ENCODE data around the gene KDM2B. TPM values are rescaled to one million over a fixed set of nuclear protein-coding genes. Genes with fewer than 3 reads are reported as not detected.

Gene KDM2B
- total RNA-seq, 1 donor from 2014 or later, result 19.8 TPM

GRCh38 chr12:121436706-121437105, 144.1 kb downstream of the KDM2B start:
- DNase-seq (ENCODE audit: low read depth in 2 of 2), result no peak

- no peak for DNase-seq (ENCODE audit: low read depth in 2 of 2)
Measured at GRCh38 chr12:121432740-121433480, 147.9 kb downstream of the KDM2B start.

GRCh38 chr12:121430833-121431415, 149.9 kb downstream of the KDM2B start:
- no peak for DNase-seq (ENCODE audit: low read depth in 2 of 2)

GRCh38 chr12:121428883-121429282, 151.9 kb downstream of the KDM2B start:
- no peak for DNase-seq (ENCODE audit: low read depth in 2 of 2)

GRCh38 chr12:121427556-121428050, 153.2 kb downstream of the KDM2B start:
- no peak for DNase-seq (ENCODE audit: low read depth in 2 of 2)

- no peak for DNase-seq (ENCODE audit: low read depth in 2 of 2)
Measured at GRCh38 chr12:121424624-121424975, 156.2 kb downstream of the KDM2B start.

GRCh38 chr12:121423682-121424623, 156.9 kb downstream of the KDM2B start:
- DNase-seq (ENCODE audit: low read depth in 2 of 2), result no peak

- no peak for DNase-seq (ENCODE audit: low read depth in 2 of 2)
Measured at GRCh38 chr12:121423253-121423652, 157.6 kb downstream of the KDM2B start.

- DNase-seq (ENCODE audit: low read depth in 2 of 2), result no peak
Measured at GRCh38 chr12:121420109-121420508, 160.7 kb downstream of the KDM2B start.

GRCh38 chr12:121417847-121418246, 163.0 kb downstream of the KDM2B start:
- DNase-seq (ENCODE audit: low read depth in 2 of 2), result no peak

- DNase-seq (ENCODE audit: low read depth in 2 of 2), result no peak
Measured at GRCh38 chr12:121413917-121414316, 166.9 kb downstream of the KDM2B start.

GRCh38 chr12:121405211-121405610, 175.6 kb downstream of the KDM2B start:
- no peak for DNase-seq (ENCODE audit: low read depth in 2 of 2)

- DNase-seq (ENCODE audit: low read depth in 2 of 2), result peak in 1 of 2 donors; percentile 16
Measured at GRCh38 chr12:121404734-121405133, 176.1 kb downstream of the KDM2B start.

- no peak for DNase-seq (ENCODE audit: low read depth in 2 of 2)
Measured at GRCh38 chr12:121403721-121404120, 177.1 kb downstream of the KDM2B start.

- peak in 1 of 2 donors; percentile 44 for DNase-seq (ENCODE audit: low read depth in 2 of 2)
Measured at GRCh38 chr12:121400332-121401139, 180.3 kb downstream of the KDM2B start.

- peak; percentile 88 to 98 for DNase-seq (ENCODE audit: low read depth in 2 of 2)
Measured at GRCh38 chr12:121399391-121400331, 181.2 kb downstream of the KDM2B start, which contains the start of gene RNF34. TSS of gene RNF34 (plus strand) at chr12:121400118. CDS start at chr12:121400213, 95 bp downstream.

- no peak for DNase-seq (ENCODE audit: low read depth in 2 of 2)
Measured at GRCh38 chr12:121398355-121398754, 182.5 kb downstream of the KDM2B start.

- DNase-seq (ENCODE audit: low read depth in 2 of 2), result no peak
Measured at GRCh38 chr12:121397521-121397920, 183.3 kb downstream of the KDM2B start.

GRCh38 chr12:121392325-121392716, 188.5 kb downstream of the KDM2B start:
- no peak for DNase-seq (ENCODE audit: low read depth in 2 of 2)

Data from dermis microvascular lymphatic vessel endothelial cell (primary cell).